Measurements from ENCODE around the gene MGAT4B.
"Not testable (repeated sequence)": the region's sequence is repeated elsewhere in the genome, so short reads cannot be mapped to it uniquely, and the experiment has no call there.

MGAT4B gene

GRCh38 chr5:179806250-179807048 is at the start of gene MGAT4B:
MGAT4B (minus strand) TSS chr5:179806866; CDS start chr5:179806583, 283 bp downstream.
- peak in 45 of 56 donors; percentile 17 to 79 (median 56) for DNase-seq

GRCh38 chr5:179854356-179854755 is 47.7 kb upstream of the MGAT4B start:
- no peak for DNase-seq

GRCh38 chr5:179852993-179853547 is 46.4 kb upstream of the MGAT4B start:
- no peak for DNase-seq

- DNase-seq: no peak
These were observed 35.0 kb upstream of the MGAT4B start for GRCh38 chr5:179841621-179842020.

GRCh38 chr5:179840766-179841165 is 34.1 kb upstream of the MGAT4B start:
- DNase-seq: no peak

GRCh38 chr5:179840321-179840720 is 33.7 kb upstream of the MGAT4B start:
- no peak for DNase-seq

- DNase-seq: no peak
These were observed 32.9 kb upstream of the MGAT4B start for GRCh38 chr5:179839328-179840256.

GRCh38 chr5:179837076-179838011 is 30.7 kb upstream of the MGAT4B start:
- DNase-seq: no peak

GRCh38 chr5:179836225-179837019 is 29.8 kb upstream of the MGAT4B start:
- no peak for DNase-seq

GRCh38 chr5:179834871-179835270 is 28.2 kb upstream of the MGAT4B start:
- not testable (repeated sequence) for DNase-seq

- DNase-seq: no peak
These were observed 27.5 kb upstream of the MGAT4B start for GRCh38 chr5:179834120-179834519.

- peak in 2 of 56 donors; percentile 22 to 53 for DNase-seq
These were observed 27.0 kb upstream of the MGAT4B start for GRCh38 chr5:179833709-179834070.

GRCh38 chr5:179833056-179833708 is 26.5 kb upstream of the MGAT4B start:
- DNase-seq: no peak

GRCh38 chr5:179832039-179832745 is 25.5 kb upstream of the MGAT4B start:
- DNase-seq: no peak

- DNase-seq: no peak
These were observed 24.3 kb upstream of the MGAT4B start for GRCh38 chr5:179830818-179831468.

GRCh38 chr5:179829732-179830435 is 23.2 kb upstream of the MGAT4B start:
- no peak for DNase-seq

- DNase-seq: no peak
These were observed 22.2 kb upstream of the MGAT4B start for GRCh38 chr5:179828756-179829421.
